Panc1 (cell line): ENCODE results near the gene RFT1. TPM values are rescaled to one million over a fixed set of nuclear protein-coding genes. Genes with fewer than 3 reads are reported as not detected.

ENCODE experiments used
- ATAC-seq: fragments of 200-7000 bp; cut with Tn5 transposase; 2 replicates; pipeline ENCODE4 v1.9.1; 2020; ENCODE audit warnings: mild to moderate bottlenecking, moderate library complexity
- BruUV-seq: library from RNA; stranded (reverse); fragments of 400-500 nt; replicated peaks from 2 replicates; lab custom pipeline; 2021; lab: Mats Ljungman, UMichigan
- CTCF ChIA-PET: fragments of 300-600 bp; sonication (Branson Sonifier 250); formaldehyde crosslinking; loops from one replicate; lab custom pipeline; 2022; ENCODE audit warnings: antibody characterized with exemption; lab: Charles Lee
- POLR2A ChIA-PET: fragments of 300-600 bp; sonication (Branson Sonifier 250); formaldehyde crosslinking; loops from one replicate; lab custom pipeline; 2022; ENCODE audit warnings: antibody characterized with exemption; lab: Charles Lee
- DNase-seq: peaks from one replicate; pipeline ENCODE4 v3.0.0-alpha.2; 2010; ENCODE audit warnings: low read depth, low spot score
- H3K27ac ChIP-seq: 2 replicates; pipeline ENCODE4 v1.5.1; 2011; ENCODE audit warnings: mild to moderate bottlenecking, low read length, inconsistent platforms
- H3K27me3 ChIP-seq: fragments of 200-500 bp; sonication (Bioruptor generic); 2 replicates; pipeline ENCODE4 v1.6.0; 2014; ENCODE audit warnings: low read length, inconsistent platforms; ENCODE audit not compliant: control insufficient read depth, insufficient read depth
- H3K36me3 ChIP-seq: fragments of 200-500 bp; sonication (Bioruptor generic); 2 replicates; pipeline ENCODE4 v1.5.1; 2014; ENCODE audit warnings: inconsistent platforms, mild to moderate bottlenecking, low read length, moderate library complexity; ENCODE audit not compliant: control insufficient read depth, insufficient read depth
- H3K4me1 ChIP-seq: 2 replicates; pipeline ENCODE4 v1.5.1; 2011; ENCODE audit warnings: inconsistent platforms, mild to moderate bottlenecking, low read length, moderate library complexity; ENCODE audit not compliant: control insufficient read depth, insufficient read depth
- H3K4me3 ChIP-seq, 2 experiments: 2 replicates each; pipeline ENCODE4 v1.5.1; 2011 to 2012; ENCODE audit warnings: low read depth in 2 of 2, low read length in 2 of 2, mild to moderate bottlenecking in 2 of 2, inconsistent platforms in 1 of 2, moderate library complexity in 1 of 2
- H3K9me3 ChIP-seq: fragments of 200-500 bp; sonication (Bioruptor generic); 2 replicates; pipeline ENCODE4 v1.5.1; 2014; ENCODE audit warnings: low read depth, mild to moderate bottlenecking, inconsistent platforms, low read length, moderate library complexity; ENCODE audit not compliant: control insufficient read depth, insufficient read depth
- POLR2AphosphoS5 ChIP-seq: IDR thresholded peaks from 2 replicates; pipeline ENCODE4 v1.6.1; 2012; ENCODE audit warnings: mild to moderate bottlenecking, low read depth, low read length, moderate library complexity
- SIN3A ChIP-seq: IDR thresholded peaks from 2 replicates; pipeline ENCODE4 v1.6.1; 2012; ENCODE audit warnings: low read depth, mild to moderate bottlenecking, low read length, moderate library complexity, borderline replicate concordance; ENCODE audit not compliant: insufficient read depth
- TCF7L2 ChIP-seq: IDR thresholded peaks from 2 replicates; pipeline ENCODE4 v1.6.1; 2011; ENCODE audit warnings: mild to moderate bottlenecking, low read depth, low read length, inconsistent platforms
- in situ Hi-C: cut with HindIII; loops from 2 replicates; pipeline ENCODE4 v1.10.0; 2016; ENCODE audit warnings: low sequenced_read_pairs, low pct_unique_long_range_greater_than_20kb
- intact Hi-C: fragments of 100-400 bp; cut with micrococcal nuclease; formaldehyde crosslinking; loops from one replicate; pipeline ENCODE4 v1.10.0; 2022; ENCODE audit not compliant: unreplicated experiment
- total RNA-seq: library from RNA; stranded (reverse); gene quantifications from one replicate; pipeline ENCODE4 v1.2.1, GENCODE V29; 2021; ENCODE audit not compliant: unreplicated experiment
- TF ChIP-seq, protein P1 (sequence below), 2 experiments: IDR thresholded peaks; 2 replicates each; pipeline ENCODE4 v1.6.1; 2011 to 2012; ENCODE audit warnings: low read depth in 2 of 2, control low read depth in 1 of 2, low read length in 1 of 2, mild to moderate bottlenecking in 1 of 2, moderate library complexity in 1 of 2; ENCODE audit not compliant: insufficient read depth in 1 of 2
- TF ChIP-seq, protein P2 (sequence below): fragments of 450-650 bp; IDR thresholded peaks from 2 replicates; pipeline ENCODE4 v1.5.1; 2017; ENCODE audit warnings: mild to moderate bottlenecking

The RFT1 gene
- total RNA-seq, 1 experiment from 2014 or later = 21.0 TPM

- ChIA-PET POLR2A (no interaction called here), CTCF (no interaction called here)
- peaks cover 31% of the 10 kb centered on the region for H3K4me1 ChIP-seq
Measured at GRCh38 chr3:53038679-53039375, 91.4 kb downstream of the RFT1 start.

More at GRCh38 chr3:53038679-53039375, 91.4 kb downstream of the RFT1 start:
- BruUV-seq = no TSS peak
- in situ Hi-C loops = no loop called here
- no peak for DNase-seq
- Histone ChIP-seq H3K27me3 (no peaks in the 10 kb centered on the region), H3K4me3 (no peak overlapping the region), H3K27ac (no peak overlapping the region), H3K36me3 (no peaks in the 10 kb centered on the region), H3K9me3 (no peaks in the 10 kb centered on the region)
- TF ChIP-seq, protein P1, sequence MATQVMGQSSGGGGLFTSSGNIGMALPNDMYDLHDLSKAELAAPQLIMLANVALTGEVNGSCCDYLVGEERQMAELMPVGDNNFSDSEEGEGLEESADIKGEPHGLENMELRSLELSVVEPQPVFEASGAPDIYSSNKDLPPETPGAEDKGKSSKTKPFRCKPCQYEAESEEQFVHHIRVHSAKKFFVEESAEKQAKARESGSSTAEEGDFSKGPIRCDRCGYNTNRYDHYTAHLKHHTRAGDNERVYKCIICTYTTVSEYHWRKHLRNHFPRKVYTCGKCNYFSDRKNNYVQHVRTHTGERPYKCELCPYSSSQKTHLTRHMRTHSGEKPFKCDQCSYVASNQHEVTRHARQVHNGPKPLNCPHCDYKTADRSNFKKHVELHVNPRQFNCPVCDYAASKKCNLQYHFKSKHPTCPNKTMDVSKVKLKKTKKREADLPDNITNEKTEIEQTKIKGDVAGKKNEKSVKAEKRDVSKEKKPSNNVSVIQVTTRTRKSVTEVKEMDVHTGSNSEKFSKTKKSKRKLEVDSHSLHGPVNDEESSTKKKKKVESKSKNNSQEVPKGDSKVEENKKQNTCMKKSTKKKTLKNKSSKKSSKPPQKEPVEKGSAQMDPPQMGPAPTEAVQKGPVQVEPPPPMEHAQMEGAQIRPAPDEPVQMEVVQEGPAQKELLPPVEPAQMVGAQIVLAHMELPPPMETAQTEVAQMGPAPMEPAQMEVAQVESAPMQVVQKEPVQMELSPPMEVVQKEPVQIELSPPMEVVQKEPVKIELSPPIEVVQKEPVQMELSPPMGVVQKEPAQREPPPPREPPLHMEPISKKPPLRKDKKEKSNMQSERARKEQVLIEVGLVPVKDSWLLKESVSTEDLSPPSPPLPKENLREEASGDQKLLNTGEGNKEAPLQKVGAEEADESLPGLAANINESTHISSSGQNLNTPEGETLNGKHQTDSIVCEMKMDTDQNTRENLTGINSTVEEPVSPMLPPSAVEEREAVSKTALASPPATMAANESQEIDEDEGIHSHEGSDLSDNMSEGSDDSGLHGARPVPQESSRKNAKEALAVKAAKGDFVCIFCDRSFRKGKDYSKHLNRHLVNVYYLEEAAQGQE (IDR thresholded peaks at IDR 0.05; ENCODE audit: insufficient read depth in 1 of 2, low read depth in 2 of 2, low read length in 1 of 2) = no peak
- TF ChIP-seq TCF7L2 (no peak), SIN3A (no peak), POLR2AphosphoS5 (no peak)
- TF ChIP-seq, protein P2, sequence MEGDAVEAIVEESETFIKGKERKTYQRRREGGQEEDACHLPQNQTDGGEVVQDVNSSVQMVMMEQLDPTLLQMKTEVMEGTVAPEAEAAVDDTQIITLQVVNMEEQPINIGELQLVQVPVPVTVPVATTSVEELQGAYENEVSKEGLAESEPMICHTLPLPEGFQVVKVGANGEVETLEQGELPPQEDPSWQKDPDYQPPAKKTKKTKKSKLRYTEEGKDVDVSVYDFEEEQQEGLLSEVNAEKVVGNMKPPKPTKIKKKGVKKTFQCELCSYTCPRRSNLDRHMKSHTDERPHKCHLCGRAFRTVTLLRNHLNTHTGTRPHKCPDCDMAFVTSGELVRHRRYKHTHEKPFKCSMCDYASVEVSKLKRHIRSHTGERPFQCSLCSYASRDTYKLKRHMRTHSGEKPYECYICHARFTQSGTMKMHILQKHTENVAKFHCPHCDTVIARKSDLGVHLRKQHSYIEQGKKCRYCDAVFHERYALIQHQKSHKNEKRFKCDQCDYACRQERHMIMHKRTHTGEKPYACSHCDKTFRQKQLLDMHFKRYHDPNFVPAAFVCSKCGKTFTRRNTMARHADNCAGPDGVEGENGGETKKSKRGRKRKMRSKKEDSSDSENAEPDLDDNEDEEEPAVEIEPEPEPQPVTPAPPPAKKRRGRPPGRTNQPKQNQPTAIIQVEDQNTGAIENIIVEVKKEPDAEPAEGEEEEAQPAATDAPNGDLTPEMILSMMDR = no peak
- ATAC-seq = no peak
- intact Hi-C loops = no loop called here

Other genes starting within 250 kb of the RFT1 start
- gene STIMATE, start 232.9 kb downstream of the RFT1 start, total RNA-seq = 15.7 TPM
- 24.4 TPM for gene SFMBT1, start 84.4 kb downstream of the RFT1 start, total RNA-seq
- gene PRKCD, start 30.8 kb upstream of the RFT1 start, total RNA-seq = 14.0 TPM
- gene TKT, start 125.6 kb upstream of the RFT1 start, total RNA-seq = 338 TPM
- 14.4 TPM for gene DCP1A, start 217.1 kb upstream of the RFT1 start, total RNA-seq